Subcutaneous adipose tissue (tissue), 4 donors: ENCODE measurements around the gene GJB1. TPM values are rescaled to one million over a fixed set of nuclear protein-coding genes. Genes with fewer than 3 reads are reported as not detected.

Experiments
- total RNA-seq, 4 donors: library from RNA; depleted of rRNA; stranded (reverse); fragments of >200 nt; gene quantifications; one replicate each; pipeline ENCODE4 v1.1.0, GENCODE V29; 2016
- TF ChIP-seq, protein P1 (sequence below): fragments of 450-650 bp; IDR thresholded peaks from one replicate; pipeline ENCODE4 v1.5.1; 2016; ENCODE audit warnings: low read depth, mild to moderate bottlenecking, control low read depth, antibody characterized with exemption, moderate library complexity

The GJB1 gene
- total RNA-seq, 4 donors from 2014 or later: not detected

DNA sequence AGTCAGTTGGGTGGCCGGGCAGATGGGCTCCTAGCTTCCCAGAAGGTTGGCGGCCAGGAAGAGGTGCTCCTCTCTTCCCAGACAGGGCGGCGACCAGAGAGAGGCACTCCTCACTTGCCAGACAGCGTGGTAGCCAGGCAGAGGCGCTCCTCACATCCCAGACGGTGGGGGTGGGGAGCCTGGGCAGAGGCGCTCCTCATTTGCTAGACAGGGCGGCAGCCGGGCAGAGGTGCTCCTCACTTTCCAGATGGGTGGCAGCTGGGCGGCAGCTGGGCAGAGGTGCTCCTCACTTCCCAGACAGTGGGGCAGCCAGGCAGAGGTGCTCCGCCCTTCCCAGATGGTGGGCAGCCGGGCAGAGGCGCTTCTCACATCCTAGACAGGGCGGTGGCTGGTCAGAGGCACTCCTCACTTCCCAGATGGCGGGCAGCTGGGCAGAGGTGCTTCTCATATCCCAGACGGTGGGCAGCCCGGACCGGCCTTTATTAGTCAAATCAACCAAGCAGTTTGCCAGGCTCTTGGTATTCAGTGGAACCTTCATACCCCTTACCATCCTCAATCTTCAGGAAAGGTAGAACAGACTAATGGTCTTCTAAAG is 46.9 kb downstream of the GJB1 start:
- TF ChIP-seq, protein P1, sequence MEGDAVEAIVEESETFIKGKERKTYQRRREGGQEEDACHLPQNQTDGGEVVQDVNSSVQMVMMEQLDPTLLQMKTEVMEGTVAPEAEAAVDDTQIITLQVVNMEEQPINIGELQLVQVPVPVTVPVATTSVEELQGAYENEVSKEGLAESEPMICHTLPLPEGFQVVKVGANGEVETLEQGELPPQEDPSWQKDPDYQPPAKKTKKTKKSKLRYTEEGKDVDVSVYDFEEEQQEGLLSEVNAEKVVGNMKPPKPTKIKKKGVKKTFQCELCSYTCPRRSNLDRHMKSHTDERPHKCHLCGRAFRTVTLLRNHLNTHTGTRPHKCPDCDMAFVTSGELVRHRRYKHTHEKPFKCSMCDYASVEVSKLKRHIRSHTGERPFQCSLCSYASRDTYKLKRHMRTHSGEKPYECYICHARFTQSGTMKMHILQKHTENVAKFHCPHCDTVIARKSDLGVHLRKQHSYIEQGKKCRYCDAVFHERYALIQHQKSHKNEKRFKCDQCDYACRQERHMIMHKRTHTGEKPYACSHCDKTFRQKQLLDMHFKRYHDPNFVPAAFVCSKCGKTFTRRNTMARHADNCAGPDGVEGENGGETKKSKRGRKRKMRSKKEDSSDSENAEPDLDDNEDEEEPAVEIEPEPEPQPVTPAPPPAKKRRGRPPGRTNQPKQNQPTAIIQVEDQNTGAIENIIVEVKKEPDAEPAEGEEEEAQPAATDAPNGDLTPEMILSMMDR: no peak

Other genes starting within 250 kb of the GJB1 start
- gene SNX12, start 154.9 kb upstream of the GJB1 start, total RNA-seq: 10 to 100 TPM; 27.3 to 35.0 (median 31.4) TPM
- 10 to 100 TPM; 16.7 to 32.0 (median 20.5) TPM for gene FOXO4, start 127.4 kb upstream of the GJB1 start, total RNA-seq
- gene CXorf65, start 116.5 kb upstream of the GJB1 start, total RNA-seq: not detected
- 10 to 100 TPM in 1 of 4 donors, 1 to 10 TPM in 3; 5.4 to 40.3 (median 8.5) TPM for gene IL2RG, start 111.6 kb upstream of the GJB1 start, total RNA-seq
- gene MED12, start 104.6 kb upstream of the GJB1 start, total RNA-seq: 10 to 100 TPM; 30.2 to 51.6 (median 43.9) TPM
- under 1 TPM in 3 of 4 donors, not detected in 1; 0.17 to 0.57 (median 0.22) TPM for gene NLGN3, start 78.4 kb upstream of the GJB1 start, total RNA-seq
- gene ZMYM3, start 30.9 kb downstream of the GJB1 start, total RNA-seq: 10 to 100 TPM in 2 of 4 donors, 1 to 10 TPM in 2; 5.5 to 18.6 (median 10.6) TPM
- gene NONO, start 60.4 kb downstream of the GJB1 start, total RNA-seq: 100 to 1,000 TPM; 127 to 235 (median 227) TPM
- 1 to 10 TPM; 1.5 to 4.6 (median 2.2) TPM for gene ITGB1BP2, start 78.5 kb downstream of the GJB1 start, total RNA-seq
- 10 to 100 TPM; 53.5 to 80.4 (median 64.8) TPM for gene TAF1, start 143.1 kb downstream of the GJB1 start, total RNA-seq